Pons (tissue), 1 donor: ENCODE data around the gene OR1L1.

Source experiments
- DNase-seq: peaks from one replicate; pipeline ENCODE4 v3.0.0-alpha.2; 2016; ENCODE audit warnings: low spot score

Gene OR1L1, protein sequence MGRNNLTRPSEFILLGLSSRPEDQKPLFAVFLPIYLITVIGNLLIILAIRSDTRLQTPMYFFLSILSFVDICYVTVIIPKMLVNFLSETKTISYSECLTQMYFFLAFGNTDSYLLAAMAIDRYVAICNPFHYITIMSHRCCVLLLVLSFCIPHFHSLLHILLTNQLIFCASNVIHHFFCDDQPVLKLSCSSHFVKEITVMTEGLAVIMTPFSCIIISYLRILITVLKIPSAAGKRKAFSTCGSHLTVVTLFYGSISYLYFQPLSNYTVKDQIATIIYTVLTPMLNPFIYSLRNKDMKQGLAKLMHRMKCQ

DNA sequence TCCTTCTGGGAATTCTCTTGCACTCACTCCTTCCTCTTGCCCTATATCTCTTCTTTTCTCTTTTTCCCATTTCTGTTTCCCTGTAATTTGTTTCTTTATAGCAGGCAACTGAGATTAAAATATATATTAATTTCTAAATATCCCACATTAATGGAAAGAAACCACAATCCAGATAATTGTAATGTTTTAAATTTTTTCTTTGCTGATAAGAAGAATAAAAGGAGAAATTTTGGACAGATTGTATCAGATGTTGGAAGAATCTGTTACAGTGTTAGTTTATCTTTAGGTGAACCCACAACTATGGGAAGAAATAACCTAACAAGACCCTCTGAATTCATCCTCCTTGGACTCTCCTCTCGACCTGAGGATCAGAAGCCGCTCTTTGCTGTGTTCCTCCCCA lies at the start of gene OR1L1:
Gene OR1L1, plus strand, starts transcription at position 301 of the 400 bp plus-strand sequence. Its CDS starts 0 bp downstream, at position 301.
- DNase-seq, result no peak

DNA sequence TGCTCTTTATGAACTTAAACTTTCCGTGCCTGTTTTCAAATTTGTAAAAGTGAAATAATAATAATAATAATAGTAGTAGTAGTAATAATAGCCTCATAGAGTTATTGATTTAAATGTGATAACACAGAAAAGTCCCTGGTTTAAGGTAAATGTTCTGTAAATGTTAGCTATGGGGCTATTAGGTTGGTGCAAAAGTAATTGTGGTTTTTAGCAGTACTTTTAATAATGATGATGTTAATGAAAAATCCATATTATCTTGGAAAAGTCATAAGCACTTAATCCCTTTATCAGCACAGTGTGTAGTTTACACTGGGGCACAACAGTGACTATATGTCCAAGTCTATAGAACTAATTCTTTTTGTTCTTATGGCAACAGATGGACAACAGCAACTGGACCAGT lies 47.2 kb upstream of the OR1L1 start, which contains the start of gene OR1Q1:
Gene OR1Q1, plus strand, starts transcription at position 377 of the 400 bp plus-strand sequence. Its CDS starts 0 bp downstream, at position 377.
- DNase-seq, result no peak

DNA sequence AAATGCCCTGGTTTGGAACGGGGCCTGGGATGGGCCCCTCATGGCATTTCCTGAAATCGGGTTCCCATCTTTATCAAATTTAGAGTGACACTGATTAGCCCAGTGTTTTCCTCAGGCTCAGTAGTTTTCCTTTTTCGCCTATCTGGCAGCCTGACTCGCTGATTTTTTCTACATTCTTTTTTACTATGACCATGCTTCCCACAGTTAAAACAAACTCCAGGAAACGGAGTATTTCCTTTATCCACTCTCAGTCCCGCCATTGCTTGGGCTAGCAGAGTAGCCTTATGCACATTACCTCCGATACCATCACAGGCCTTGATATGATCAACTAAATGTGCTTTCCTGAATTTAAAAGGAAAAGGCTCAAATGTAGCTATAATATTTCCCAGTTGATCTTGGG lies 41.5 kb upstream of the OR1L1 start:
- DNase-seq, result no peak

GRCh38 chr9:122642226-122642625 lies 19.3 kb upstream of the OR1L1 start:
- DNase-seq, result no peak

- DNase-seq, result no peak
These were observed 5.1 kb upstream of the OR1L1 start for GRCh38 chr9:122656378-122656777.

GRCh38 chr9:122657527-122657926 lies 4.0 kb upstream of the OR1L1 start, which contains the start of gene OR1B1:
OR1B1 (minus strand) TSS chr9:122657627.
- DNase-seq, result no peak

- DNase-seq, result no peak
These were observed 11.0 kb downstream of the OR1L1 start for GRCh38 chr9:122672481-122672880.

GRCh38 chr9:122684851-122685250 lies 23.3 kb downstream of the OR1L1 start:
- no peak for DNase-seq

DNA sequence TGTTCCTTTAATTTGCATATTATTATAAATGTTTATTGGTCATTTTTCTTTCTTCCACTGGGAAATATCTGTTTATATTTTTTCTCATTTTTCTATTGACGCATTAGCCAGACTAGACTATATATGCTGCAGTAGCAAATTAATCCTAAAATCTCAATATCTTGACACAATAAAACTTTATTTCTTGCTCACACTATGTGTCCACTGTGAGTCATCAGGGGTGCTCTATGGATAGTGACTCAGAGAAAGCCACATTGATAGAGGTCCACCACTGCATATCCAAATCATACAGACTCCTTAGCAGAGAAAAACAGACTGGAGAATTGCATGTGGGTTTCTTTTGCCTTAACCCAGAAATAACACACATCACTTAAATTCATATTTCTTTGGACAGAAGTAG lies 34.2 kb downstream of the OR1L1 start:
- DNase-seq, result no peak
